Measurements from ENCODE around the gene PALM. TPM values are rescaled to one million over a fixed set of nuclear protein-coding genes. Genes with fewer than 3 reads are reported as not detected.

Gene PALM
- total RNA-seq, 4 donors from 2014 or later, result 7.5 to 33.8 (median 21.6) TPM

DNA sequence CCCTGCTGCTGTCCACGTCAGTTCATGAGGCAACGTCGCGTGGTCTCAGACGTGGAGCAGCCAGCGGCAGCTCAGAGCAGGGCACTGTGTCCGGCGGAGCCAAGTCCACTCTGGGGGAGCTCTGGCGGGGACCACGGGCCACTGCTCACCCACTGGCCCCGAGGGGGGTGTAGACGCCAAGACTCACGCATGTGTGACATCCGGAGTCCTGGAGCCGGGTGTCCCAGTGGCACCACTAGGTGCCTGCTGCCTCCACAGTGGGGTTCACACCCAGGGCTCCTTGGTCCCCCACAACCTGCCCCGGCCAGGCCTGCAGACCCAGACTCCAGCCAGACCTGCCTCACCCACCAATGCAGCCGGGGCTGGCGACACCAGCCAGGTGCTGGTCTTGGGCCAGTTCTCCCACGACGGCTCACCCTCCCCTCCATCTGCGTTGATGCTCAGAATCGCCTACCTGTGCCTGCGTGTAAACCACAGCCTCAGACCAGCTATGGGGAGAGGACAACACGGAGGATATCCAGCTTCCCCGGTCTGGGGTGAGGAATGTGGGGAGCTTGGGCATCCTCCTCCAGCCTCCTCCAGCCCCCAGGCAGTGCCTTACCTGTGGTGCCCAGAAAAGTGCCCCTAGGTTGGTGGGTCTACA is 25.9 kb upstream of the PALM start:
- no peak overlapping the region for H3K4me3 ChIP-seq
- peaks cover 0 to 19% (median 10%) of the 10 kb centered on the region in 4 donors for H3K4me1 ChIP-seq
- DNase-seq, result no peak
- H3K27ac ChIP-seq, result no peak overlapping the region
- TF ChIP-seq POLR2A (IDR thresholded peaks at IDR 0.05), result no peak
- TF ChIP-seq, protein P1, sequence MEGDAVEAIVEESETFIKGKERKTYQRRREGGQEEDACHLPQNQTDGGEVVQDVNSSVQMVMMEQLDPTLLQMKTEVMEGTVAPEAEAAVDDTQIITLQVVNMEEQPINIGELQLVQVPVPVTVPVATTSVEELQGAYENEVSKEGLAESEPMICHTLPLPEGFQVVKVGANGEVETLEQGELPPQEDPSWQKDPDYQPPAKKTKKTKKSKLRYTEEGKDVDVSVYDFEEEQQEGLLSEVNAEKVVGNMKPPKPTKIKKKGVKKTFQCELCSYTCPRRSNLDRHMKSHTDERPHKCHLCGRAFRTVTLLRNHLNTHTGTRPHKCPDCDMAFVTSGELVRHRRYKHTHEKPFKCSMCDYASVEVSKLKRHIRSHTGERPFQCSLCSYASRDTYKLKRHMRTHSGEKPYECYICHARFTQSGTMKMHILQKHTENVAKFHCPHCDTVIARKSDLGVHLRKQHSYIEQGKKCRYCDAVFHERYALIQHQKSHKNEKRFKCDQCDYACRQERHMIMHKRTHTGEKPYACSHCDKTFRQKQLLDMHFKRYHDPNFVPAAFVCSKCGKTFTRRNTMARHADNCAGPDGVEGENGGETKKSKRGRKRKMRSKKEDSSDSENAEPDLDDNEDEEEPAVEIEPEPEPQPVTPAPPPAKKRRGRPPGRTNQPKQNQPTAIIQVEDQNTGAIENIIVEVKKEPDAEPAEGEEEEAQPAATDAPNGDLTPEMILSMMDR (IDR thresholded peaks at IDR 0.05), result no peak
- H3K27me3 ChIP-seq, result no peaks in the 10 kb centered on the region
- H3K36me3 ChIP-seq, result no peaks in the 10 kb centered on the region
- H3K9me3 ChIP-seq, result no peaks in the 10 kb centered on the region

DNA sequence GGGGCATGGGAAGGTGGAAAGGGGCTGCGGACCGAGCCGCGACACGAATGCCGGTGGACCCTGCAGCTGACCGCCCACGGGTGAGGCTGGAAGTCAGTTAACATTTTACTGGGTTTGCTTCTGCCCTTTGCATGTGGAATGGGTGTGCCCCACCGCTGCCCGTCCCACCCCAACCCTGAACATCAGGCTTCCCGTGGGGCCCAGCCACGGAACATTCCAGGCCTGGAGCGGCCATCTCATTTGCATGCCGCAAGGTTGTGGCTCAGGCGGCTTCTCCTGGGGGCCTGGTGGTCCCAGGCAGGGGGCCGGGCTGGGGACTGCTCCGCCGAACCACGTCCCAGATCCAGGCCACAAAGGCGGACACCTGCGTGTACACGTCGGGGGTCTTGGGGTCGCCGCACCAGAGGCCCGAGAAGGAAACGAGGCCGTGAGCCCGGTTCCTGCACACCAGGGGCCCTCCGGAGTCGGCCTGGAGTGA is 23.2 kb upstream of the PALM start:
- no peaks in the 10 kb centered on the region for H3K9me3 ChIP-seq
- peaks cover 0 to 9% (median 0%) of the 10 kb centered on the region in 4 donors for H3K4me1 ChIP-seq
- no peak overlapping the region for H3K4me3 ChIP-seq
- no peaks in the 10 kb centered on the region for H3K36me3 ChIP-seq
- H3K27me3 ChIP-seq, result no peaks in the 10 kb centered on the region
- no peak overlapping the region for H3K27ac ChIP-seq
- DNase-seq, result no peak
- TF ChIP-seq, protein P1 (IDR thresholded peaks at IDR 0.05), result no peak
- no peak for TF ChIP-seq POLR2A (IDR thresholded peaks at IDR 0.05)

DNA sequence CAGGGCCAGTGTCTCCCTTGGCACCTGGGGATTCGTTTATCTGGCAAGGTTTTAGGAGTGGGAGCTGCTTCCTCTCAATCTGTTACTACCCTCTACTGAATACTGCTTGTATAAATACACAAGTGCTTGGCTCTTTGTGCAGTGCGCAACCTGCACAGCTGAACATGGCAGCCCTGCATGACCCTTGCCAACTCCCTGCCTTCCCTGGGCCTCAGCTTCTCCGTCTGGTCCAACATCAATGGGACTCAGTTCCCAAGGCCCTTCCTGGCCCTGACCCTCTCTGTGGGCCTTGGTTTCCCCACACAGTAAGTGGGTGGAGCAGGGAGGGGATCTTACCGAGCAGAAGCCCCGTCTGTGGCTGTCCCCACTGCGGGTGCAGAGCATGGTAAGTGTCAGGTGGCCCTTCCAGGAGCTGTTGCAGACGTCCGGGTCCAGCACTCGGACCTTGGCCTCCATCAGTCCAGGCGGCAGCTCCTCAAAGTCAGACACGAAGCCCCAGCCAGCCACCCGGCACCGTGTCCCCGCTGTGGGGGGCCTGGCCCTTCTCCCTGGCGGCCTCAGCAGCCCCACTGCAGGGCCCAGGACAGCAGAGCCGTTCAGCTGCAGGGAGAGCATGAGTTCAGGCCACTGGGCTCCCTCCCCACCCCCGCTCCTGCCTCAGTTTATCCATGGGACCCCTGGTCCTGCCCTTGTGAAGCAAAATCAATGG is 22.0 kb upstream of the PALM start:
- Histone ChIP-seq H3K27ac (no peak overlapping the region), H3K9me3 (no peaks in the 10 kb centered on the region), H3K27me3 (no peaks in the 10 kb centered on the region), H3K36me3 (no peaks in the 10 kb centered on the region), H3K4me1 (no peaks in the 10 kb centered on the region), H3K4me3 (no peak overlapping the region)
- DNase-seq, result no peak
- TF ChIP-seq POLR2A (IDR thresholded peaks at IDR 0.05), result no peak
- TF ChIP-seq, protein P1 (IDR thresholded peaks at IDR 0.05), result no peak

DNA sequence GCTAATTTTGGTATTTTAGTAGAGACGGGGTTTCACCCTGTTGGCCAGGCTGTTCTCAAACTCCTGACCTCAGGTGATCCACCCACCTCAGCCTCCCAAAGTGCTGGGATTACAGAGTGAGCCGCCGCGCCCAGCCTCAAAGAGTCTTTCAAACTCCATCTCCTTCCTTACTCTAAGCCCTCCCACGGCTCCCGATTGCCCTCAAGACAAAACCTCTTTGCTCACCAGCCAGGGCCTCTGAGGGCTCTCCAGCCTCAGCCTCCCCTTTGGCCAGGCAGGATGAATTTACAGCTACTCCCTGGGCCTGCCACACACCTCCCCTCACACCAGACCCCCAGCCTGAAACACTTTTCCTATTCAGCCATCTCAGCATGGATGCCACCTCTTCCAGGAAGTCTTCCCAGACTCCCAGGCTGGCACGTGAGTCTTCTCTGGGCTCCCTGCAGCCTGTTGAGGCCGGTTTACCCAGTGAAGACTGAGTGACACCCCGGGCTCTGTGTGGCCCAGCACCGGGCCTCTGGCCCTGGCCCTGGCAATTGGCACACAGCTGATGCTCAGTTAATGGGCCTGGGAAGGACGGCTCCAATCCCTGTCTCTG is 21.1 kb upstream of the PALM start:
- Histone ChIP-seq H3K4me3 (no peak overlapping the region), H3K36me3 (no peaks in the 10 kb centered on the region), H3K4me1 (no peaks in the 10 kb centered on the region), H3K27ac (no peak overlapping the region), H3K9me3 (no peaks in the 10 kb centered on the region), H3K27me3 (no peaks in the 10 kb centered on the region)
- TF ChIP-seq, protein P1 (IDR thresholded peaks at IDR 0.05), result no peak
- TF ChIP-seq POLR2A (IDR thresholded peaks at IDR 0.05), result no peak
- no peak for DNase-seq

DNA sequence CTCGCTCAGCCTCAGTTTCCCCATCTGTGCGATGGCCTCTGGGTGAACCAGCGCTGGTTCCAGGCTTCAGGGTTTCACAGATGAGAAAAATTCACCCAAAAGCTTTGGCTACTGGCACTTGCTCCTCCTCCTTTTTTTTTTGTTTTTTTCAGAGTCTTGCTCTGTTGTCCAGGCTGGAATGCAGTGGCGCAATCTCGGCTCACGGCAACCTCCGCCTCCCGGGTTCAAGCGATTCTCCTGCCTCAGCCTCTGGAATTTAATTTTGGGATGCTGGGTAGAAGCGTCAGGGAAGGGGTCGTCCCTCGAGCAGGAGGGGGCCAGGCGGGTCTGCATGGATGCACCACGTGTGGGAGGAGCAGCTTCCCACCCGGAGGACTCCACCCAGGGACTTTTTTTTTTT is 20.5 kb upstream of the PALM start:
- no peak for DNase-seq
- Histone ChIP-seq H3K4me1 (no peaks in the 10 kb centered on the region), H3K9me3 (no peaks in the 10 kb centered on the region), H3K36me3 (no peaks in the 10 kb centered on the region), H3K27me3 (no peaks in the 10 kb centered on the region), H3K4me3 (no peak overlapping the region), H3K27ac (no peak overlapping the region)
- no peak for TF ChIP-seq POLR2A (IDR thresholded peaks at IDR 0.05)
- TF ChIP-seq, protein P1 (IDR thresholded peaks at IDR 0.05), result no peak
